GM10847 (cell line): ENCODE results near the gene RNF26.

ENCODE experiments used
- POLR2A ChIP-seq: IDR thresholded peaks from 2 replicates; pipeline ENCODE4 v1.6.1; 2011; ENCODE audit not compliant: insufficient read length; ENCODE audit errors: extremely low read depth

Gene RNF26

DNA sequence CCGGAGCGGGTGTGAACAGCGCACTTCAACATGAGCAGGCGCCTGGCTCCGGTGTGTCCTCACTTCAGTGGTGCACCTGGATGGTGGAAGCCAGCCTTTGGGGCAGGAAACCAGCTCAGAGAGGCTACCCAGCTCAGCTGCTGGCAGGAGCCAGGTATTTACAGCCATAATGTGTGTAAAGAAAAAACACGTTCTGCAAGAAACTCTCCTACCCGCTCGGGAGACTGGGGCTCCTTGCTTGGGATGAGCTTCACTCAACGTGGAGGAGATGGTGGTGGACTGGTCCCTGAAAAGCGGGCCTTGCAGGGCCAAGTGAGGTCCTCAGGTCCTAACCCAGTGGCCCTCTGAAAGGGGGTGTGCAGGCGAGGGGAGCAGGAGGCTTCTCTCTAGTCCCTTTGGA lies 24.9 kb upstream of the RNF26 start:
- TF ChIP-seq POLR2A = no peak

DNA sequence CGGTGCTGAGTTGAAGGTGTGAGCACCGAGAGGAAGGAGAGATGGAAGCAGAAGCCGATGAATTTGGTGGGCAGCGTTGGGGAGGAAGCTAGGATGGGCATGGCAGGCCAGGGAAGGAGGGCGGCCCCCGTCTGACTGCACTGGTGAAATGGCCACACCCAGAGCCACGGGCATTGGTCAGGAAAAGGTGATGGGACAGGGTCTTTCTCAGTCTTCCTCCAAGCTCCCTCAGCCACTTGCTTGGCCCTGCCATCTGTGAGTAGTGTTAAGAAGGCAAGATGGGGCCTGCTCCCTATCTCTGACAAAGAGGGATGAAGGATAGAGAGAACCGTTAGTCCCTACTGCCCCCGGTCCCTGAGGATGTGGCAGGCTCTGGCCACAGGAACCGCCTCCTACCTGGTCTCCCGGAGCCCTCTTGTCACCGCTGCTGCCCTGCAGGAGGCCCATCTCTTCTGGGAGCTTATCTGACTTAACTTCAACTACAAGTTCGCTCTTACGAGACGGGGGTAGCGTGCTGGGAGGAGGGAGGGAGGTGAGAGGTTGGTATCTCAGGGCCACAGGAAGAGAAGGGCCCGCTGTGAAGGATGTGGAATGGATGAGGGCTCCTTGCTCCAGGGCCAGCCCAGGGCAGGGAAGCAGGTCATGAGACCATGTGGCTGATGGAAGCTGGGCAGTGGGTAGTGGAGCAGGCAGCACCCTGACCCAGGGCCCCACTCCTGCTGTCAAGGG lies 24.2 kb upstream of the RNF26 start:
- no peak for TF ChIP-seq POLR2A

- no peak for TF ChIP-seq POLR2A
Measured at GRCh38 chr11:119310682-119311052, 23.7 kb upstream of the RNF26 start.

DNA sequence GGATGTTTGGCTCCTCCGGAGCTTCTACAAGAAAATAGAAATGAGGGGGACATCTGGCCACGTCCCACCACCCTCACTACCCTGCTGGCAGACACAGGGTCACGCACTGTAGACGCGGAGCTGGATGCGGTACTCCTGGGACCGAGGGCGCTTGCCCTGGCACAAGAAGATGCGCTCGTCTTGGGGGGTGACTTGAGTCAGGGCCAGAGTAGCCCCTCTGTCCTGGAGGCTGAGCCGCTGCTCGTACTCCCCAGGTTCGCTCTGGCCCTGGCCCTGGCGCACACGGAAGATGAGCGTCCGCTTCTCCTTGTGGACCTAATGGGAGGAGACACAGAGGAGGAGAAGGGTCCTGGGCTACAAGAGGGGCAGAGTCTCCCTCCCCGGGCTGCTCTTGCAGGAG lies 19.6 kb upstream of the RNF26 start:
- no peak for TF ChIP-seq POLR2A

- TF ChIP-seq POLR2A = no peak
Measured at GRCh38 chr11:119315131-119316015, 19.0 kb upstream of the RNF26 start.

- no peak for TF ChIP-seq POLR2A
Measured at GRCh38 chr11:119316016-119316728, 18.2 kb upstream of the RNF26 start.

DNA sequence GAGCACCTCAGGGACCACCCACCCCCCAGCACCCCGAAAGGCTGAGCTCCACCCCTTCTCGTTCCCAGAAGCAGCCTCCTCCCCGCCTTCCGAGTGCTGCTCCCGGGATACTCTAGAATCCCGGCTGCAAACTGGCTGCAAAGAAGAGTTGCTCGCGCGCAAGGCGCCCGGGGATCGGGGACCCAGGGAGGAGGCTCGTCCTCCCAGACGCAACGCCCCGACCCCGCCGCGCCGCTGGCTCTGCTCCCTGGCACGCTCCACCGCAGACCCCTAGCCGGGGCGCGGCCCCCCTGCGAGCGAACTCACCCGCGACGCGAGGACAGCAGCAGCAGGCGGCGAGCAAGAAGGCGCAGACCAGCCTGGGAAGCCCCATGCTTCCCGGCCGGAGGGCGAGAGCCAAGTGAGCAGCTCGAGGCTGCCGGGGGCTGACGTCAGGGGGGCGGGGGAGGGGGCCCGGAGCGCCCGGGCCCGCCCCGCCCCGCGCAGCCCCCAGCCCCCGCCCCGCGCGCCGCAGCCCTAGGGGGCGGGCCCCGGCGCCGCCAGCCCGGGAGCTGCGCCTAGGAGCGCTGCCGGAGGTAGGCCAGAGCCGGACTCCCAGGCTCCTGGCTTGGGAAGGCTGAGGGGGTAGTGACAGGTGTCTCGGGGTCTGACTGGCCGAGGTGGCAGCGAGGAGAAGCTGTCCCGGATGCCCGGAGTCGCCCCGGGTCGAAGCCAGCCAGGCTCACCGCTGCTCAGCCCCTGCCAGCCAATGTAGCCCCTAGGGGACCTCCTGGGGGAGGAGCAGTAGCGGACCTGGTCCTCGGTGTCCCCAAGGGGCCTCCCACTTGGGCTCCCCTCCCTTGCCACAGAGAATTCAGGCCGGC lies 17.4 kb upstream of the RNF26 start, which contains the start of gene MCAM:
Gene MCAM (minus strand): TSS at position 402 of the 863 bp plus-strand sequence. CDS start 29 bp downstream, at position 373.
- peak; percentile 17 for TF ChIP-seq POLR2A

DNA sequence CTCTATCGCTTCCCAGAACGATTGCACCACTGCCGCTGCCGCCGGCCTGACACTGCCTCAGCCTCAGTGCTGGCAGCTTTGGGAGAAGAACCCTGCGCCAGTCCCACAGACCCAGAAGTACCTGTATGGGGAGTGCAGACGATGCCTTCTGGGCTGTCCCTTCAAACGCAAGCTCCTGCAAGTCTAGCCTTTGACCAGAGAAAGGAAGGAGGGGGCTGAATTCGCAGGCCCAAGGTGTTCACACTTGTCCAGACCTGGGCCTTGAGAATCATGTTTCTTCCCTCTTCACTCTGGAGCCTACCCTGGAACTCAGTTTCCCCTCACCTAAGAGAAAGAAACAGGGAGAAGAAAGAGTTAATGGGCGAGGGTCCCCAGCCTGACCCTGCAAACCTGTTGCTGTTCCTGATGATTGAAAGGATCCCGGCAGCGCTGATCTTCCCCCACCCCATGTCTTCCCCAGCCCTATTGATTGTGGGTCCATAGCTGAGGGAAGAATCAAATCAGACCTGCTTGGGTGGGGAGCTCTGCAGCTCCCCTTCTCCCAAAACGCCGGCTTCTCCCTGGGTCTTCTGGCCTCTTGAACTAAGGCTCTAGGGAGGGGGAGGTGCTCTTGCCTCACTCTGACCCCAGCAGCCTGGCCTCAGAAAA lies 16.6 kb upstream of the RNF26 start:
- TF ChIP-seq POLR2A = no peak

DNA sequence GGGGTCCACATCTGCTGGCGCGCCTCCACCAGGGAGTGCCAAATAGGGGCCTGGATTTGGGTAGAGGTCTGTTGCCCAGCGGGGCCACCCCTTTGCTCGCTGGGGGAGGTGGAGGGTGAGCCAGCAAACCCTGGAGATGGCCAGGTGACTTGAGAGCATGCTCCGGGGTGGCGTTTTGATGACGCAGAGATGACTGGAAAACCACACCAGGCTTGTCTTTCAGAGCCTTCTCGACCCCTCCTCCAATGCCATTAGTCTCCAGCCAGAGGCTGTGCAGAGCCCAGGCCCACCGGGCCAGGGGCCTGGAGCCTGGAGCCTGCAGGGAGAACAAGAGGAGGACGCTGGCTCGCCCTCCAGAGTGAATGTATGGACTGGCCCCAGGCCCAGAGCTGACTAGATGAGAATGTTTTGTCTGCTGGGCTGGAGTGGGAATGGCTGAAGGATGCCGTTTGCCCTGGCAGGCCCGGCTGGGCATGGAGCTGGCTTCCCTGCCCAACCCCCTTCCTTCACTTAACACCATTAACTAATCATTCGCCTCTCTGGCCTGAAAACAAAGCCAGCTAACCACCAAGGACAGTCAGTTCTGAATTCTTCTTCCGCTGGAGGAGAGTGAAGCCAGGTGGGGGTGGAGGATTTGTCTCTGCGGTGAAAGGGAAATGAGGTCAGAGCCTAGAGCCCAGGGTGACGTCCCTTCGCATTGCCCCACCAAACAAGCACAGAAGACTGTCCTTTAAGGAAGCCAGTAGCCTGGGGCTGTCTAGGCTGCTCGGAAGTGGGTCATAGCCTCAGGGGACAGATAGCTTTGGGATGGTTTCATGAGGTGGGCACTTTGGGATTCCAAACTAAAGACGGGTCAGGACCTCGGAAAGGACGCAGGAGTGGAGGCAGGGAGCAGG lies 15.8 kb upstream of the RNF26 start:
- no peak for TF ChIP-seq POLR2A

DNA sequence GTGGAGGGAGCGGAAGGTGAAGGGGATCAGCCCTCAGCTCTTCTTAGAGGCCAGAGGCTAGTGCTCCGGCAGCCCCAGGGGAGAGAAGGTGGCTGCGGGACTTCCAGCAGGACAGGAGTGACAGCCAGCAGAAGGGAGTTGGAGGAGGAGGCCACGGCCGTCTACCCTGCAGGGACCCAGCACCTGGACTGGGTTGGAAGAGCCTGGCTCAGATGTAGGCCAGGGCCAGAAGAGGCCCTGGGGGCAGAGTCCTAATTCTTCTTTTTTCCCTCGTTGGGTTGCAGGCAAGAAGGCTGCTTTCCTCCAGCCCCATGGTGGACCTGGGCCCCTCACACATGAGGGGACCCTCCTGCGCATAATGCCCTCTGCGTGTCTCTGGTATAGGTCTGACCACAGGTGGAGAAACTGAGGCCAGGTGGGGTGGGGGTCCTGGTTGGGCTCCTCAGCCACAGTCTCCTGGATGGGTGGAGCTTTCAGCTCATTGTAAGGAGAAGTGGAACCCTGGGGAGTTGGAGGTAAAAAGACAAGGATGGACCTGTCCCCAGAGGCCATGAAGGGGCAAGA lies 15.1 kb upstream of the RNF26 start:
- TF ChIP-seq POLR2A = no peak

DNA sequence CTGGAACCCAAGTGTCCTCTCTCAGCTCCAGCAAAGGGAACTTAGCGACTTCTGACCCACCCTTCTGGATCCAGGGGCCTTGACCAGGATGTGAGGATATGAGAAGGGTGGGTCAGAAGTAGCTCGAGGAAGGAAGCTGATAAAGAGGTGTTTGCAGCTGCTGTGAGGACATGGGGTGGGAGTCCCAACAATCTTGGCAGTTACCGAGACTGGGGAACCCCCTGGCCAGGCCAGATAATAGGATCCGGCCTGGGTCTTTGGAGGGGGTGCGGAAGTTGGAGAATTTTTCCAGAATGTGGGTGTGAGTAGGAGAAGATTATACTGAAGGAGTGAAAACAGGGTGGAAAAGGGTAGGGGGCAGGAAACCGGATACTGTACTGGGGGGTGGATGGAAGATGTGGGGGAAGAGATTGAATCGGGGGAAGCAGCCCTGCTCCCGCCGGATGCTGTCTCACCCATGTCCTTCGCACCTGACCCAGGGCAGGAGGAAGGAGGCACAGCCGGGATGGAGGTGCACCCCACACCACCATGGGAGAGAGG lies 14.6 kb upstream of the RNF26 start:
- TF ChIP-seq POLR2A = no peak

GRCh38 chr11:119320240-119320775 lies 14.0 kb upstream of the RNF26 start:
- TF ChIP-seq POLR2A = no peak
